NCI-H748 (cell line): ENCODE measurements around the gene COQ8A.

Experiments used
- DNase-seq: peaks from one replicate; lab custom pipeline; 2025; ENCODE audit not compliant: unreplicated experiment; lab: John Stamatoyannopoulos, UW

COQ8A gene

GRCh38 chr1:226940029-226940805 is at the start of gene COQ8A:
TSS of gene COQ8A (plus strand) at chr1:226940294. CDS start at chr1:226961386, 21,092 bp downstream.
- DNase-seq, result peak; percentile 98

DNA sequence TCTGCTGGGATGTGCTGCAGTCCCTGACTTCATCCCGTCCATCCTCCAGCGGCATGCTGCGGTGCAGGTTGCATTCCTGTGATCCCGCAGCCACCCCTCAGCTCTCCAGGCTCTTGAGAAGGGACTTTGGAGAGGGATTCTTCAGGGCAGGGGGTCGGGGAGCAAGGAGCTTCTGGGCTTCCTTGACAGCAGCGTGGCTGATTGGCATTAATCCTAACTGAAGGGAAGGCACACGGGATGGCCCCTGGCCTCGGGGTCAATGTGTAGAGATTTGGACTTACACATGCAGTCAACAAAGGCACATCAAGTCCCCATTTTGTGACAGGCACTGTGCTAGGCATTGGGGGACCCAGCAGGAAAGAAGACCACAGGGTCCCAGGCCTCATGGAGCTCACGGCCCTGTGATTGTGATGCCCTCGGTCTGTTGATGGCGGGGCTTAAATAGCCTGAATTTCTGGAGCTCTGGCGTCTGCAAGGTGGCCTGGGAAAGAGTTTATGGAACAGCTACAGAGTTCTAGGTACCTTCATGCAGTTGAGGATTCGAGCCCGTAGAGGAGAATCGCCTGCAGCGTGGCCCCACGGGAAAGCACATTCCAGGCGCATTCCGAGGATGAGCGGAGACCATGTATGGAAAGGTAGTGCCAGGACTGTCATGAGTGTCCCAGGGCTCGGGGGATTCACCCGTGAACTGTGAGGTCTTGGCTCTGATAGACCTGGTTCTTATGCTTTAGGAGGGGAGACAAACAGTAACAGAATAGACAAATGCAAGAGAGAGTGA is 49.6 kb upstream of the COQ8A start:
- no peak for DNase-seq

DNA sequence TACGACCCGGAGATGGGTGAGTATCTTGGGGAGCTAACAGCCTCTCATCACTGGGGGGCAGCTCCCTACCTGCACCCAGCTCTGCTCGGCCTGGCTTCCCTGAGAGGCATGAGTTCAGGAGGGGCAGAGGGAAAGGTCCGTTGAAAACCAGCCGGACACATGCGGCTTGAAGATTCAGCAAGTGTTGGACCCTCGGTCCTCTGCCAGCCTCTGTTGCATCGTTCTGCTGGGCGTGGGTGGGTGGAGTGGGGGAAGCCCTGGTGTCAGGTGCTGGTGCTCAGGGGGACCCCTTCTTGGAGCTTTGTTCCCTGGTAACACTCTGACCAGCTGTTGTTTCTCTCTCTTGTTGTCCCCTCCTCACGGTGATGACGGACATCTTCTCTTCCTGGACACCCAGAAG is 48.7 kb upstream of the COQ8A start:
- DNase-seq, result no peak

- DNase-seq, result no peak
These were observed 48.1 kb upstream of the COQ8A start for GRCh38 chr1:226891846-226892523.

- no peak for DNase-seq
These were observed 47.6 kb upstream of the COQ8A start for GRCh38 chr1:226892524-226892875.

GRCh38 chr1:226893936-226894335 is 46.2 kb upstream of the COQ8A start:
- no peak for DNase-seq

DNA sequence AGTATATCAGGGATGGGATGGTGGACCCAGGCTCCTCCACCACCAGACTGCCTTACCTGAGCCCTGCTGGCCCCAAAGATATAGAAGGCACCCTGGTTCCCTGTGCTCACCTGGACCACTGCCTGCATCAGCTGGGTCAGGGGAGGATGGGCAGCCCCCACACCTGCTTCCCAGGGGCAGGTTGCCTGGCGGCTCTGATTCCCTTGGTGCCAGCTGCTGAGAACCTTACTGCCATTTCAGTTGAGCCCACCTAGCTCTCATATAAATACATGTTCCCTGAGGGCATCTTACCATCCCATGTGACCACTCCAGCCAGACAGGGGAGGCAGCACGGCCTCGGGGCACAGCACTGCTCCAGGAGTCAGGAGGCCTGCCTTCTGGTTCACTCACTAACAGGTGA is 45.3 kb upstream of the COQ8A start:
- no peak for DNase-seq

GRCh38 chr1:226895644-226896043 is 44.5 kb upstream of the COQ8A start:
- no peak for DNase-seq

- no peak for DNase-seq
These were observed 41.8 kb upstream of the COQ8A start for GRCh38 chr1:226898246-226898645.

GRCh38 chr1:226901421-226901820 is 38.7 kb upstream of the COQ8A start:
- DNase-seq, result no peak

- DNase-seq, result no peak
These were observed 37.5 kb upstream of the COQ8A start for GRCh38 chr1:226902601-226903000.

GRCh38 chr1:226903819-226904716 is 36.0 kb upstream of the COQ8A start:
- no peak for DNase-seq

- DNase-seq, result no peak
These were observed 35.3 kb upstream of the COQ8A start for GRCh38 chr1:226904772-226905171.

DNA sequence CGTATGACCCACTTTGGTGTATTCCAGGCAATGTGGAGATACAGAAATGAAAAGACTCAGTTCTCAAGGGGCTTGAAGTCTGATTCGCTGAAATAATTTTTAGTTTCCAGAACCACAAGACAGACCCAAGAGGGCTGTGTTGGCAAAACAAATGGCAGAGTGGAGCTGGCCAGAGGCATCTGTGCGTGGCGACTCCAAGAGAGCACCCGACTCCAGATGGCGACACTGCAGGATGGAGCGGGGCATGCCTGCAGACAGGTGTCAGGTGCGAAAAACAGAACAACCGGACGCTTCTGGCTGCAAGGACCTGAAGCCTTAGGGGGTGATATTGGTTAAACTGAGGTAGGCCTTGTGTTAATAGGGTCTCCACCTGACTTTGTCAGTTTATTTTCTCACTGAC is 31.7 kb upstream of the COQ8A start:
- DNase-seq, result no peak

DNA sequence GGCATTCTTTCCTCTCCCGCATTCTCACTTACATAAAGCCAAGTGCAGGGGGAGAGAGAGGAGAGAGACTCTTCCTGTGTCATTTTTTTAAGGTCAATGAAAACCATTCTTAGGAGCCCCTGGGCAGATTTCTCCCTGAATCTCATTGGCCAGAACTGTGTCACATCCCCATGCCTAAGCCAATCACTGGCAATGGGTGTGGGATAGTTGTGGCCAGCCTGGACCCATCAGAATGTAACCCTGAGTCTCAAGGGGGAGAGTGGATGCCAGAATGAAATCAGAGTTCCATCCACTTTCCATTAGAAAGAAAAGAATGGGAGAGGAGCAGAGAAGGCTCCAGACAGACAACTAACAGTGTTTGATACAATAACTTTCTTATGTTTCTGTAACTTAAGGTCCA is 31.2 kb upstream of the COQ8A start:
- no peak for DNase-seq

- DNase-seq, result peak; percentile 51
These were observed 27.4 kb upstream of the COQ8A start for GRCh38 chr1:226912587-226913176.

GRCh38 chr1:226915672-226915995 is 24.5 kb upstream of the COQ8A start:
- no peak for DNase-seq

DNA sequence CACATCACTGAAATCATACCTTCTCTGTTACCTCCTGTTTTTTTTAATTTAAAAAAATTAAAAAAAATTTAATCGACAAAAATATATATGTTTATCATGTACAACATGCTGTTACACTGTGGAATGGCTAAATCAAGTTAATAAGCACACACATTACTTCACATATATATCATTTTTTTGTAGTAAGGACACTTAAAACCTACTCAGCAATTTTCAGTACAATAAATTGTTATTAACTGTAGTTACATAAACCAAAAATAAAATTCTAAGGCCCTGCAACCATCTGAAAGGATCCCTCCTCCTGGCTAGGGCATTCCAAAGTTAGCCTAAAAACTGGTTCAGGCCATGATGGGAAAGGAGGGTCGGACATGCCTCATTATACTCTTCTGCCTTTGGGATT is 23.6 kb upstream of the COQ8A start:
- no peak for DNase-seq

DNA sequence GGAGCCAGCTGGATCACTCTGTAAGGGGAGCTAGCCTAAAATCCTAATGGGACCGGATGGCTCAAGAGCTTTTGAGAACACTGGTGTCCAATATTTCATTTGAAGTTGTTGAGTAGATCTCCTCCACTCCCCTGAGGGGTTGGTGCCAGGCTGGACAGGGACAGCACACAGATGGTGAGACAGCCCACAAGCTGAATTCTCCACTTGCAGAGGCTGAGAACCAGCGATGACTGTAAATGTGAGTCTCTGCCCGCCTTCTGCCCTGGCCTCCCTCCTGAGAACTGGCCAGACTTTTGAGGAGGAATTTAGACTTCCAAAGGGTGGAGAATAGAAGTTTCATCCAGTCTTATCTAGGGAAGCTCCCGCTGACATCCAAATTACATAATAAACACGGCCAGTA is 20.5 kb upstream of the COQ8A start:
- no peak for DNase-seq

DNA sequence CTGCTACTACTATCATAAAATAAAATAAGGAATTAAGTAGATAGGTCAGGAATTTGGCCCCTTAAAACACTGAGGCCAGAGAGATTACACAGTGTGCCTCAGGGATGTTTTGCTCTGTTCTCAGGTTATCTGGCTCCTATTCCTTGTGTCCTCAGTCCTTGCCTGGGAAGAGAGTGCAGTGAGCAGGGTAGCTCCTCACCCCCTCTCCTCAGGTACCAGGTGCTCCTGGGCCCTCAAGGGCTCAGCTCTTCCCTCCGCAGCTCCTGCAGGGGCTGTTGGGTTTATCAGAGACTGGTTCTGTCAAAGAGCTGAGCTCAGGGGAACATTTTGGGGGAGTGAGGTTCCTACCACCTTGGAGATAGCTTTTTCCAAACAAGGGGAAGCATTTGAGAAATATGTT is 20.1 kb upstream of the COQ8A start:
- no peak for DNase-seq

DNA sequence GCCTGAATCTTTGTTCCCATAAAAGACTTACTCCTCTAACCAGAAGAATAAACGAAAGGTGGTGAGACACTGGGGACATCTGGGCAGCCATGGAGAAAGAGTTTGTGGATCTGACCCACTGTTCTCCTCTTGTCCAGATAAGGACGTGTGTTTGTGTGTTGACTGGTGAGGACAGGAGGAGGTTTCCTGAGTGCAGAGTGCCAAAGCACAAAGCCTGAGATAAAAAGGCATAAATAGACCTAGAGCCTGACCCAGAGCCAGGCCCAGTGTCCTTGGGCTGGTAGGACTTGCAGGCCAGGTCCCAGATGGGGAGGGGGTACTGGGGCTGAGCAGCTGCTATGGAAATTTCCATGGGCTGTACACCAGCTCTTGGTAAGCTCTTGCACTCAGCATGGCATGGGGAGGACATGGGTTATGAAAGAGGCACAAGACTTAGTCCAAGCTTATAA is 19.6 kb upstream of the COQ8A start:
- DNase-seq, result no peak
